Measurements from ENCODE around the gene CYP4X1. TPM values are rescaled to one million over a fixed set of nuclear protein-coding genes. Genes with fewer than 3 reads are reported as not detected.

CYP4X1 gene
- total RNA-seq, 3 donors from 2014 or later = 32.6 to 307 (median 46.8) TPM

Other genes with a start within 250 kb of the CYP4X1 start
- 100 to 1,000 TPM in 1 of 3 donors, 10 to 100 TPM in 2; 58.4 to 882 (median 74.1) TPM for gene CYP4B1, start 224.6 kb upstream of the CYP4X1 start, total RNA-seq
- gene CYP4A11, start 82.2 kb upstream of the CYP4X1 start, total RNA-seq = 1 to 10 TPM in 1 of 3 donors, under 1 TPM in 2; 0.29 to 4.6 (median 0.48) TPM
- gene CYP4Z1, start 43.6 kb downstream of the CYP4X1 start, total RNA-seq = 10 to 100 TPM; 16.2 to 26.5 (median 19.2) TPM
- gene CYP4A22, start 113.8 kb downstream of the CYP4X1 start, total RNA-seq = 1 to 10 TPM in 1 of 3 donors, under 1 TPM in 2; 0.44 to 2.2 (median 0.66) TPM
- 10 to 100 TPM in 2 of 3 donors, 1 to 10 TPM in 1; 2.2 to 69.4 (median 42.3) TPM for gene PDZK1IP1, start 166.4 kb downstream of the CYP4X1 start, total RNA-seq
- gene TAL1, start 208.6 kb downstream of the CYP4X1 start, total RNA-seq = 1 to 10 TPM; 2.3 to 6.2 (median 5.1) TPM